Raji (cell line): ENCODE measurements around the gene FOSB.

Source experiments
- POLR2A ChIP-seq: IDR thresholded peaks from 2 replicates; pipeline ENCODE4 v1.6.1; 2011; ENCODE audit warnings: low read depth, low read length, control low read depth; ENCODE audit not compliant: insufficient read depth

Gene FOSB

DNA sequence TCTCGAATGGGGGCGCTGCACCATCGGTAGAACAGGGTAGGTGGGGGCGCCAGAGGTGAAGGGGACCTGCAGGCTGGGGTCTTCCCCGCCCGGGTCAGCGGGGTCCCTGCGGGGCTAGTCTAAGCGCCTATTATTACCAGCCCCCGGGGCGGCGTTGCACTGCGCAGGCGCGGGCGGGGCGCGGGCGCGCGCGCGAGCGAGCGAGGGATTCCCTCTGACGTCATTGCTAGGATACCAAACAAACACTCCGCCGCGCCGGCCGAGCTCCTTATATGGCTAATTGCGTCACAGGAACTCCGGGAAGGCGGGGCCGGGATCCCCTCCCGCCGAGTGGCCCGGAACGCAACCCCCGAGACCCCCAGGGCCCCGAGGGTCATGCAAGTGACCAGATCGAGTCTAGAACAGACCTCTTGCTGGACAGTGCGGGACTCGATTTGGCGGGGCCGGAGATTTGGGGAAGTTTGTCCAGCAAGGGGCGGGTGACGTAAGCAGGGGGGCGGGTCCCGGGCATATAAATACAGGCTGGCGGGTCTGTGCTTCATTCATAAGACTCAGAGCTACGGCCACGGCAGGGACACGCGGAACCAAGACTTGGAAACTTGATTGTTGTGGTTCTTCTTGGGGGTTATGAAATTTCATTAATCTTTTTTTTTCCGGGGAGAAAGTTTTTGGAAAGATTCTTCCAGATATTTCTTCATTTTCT is at the start of gene FOSB:
Gene FOSB, plus strand, starts transcription at position 541 of the 703 bp plus-strand sequence. CDS start 591 bp downstream, outside the sequence.
- peak; percentile 80 for TF ChIP-seq POLR2A

DNA sequence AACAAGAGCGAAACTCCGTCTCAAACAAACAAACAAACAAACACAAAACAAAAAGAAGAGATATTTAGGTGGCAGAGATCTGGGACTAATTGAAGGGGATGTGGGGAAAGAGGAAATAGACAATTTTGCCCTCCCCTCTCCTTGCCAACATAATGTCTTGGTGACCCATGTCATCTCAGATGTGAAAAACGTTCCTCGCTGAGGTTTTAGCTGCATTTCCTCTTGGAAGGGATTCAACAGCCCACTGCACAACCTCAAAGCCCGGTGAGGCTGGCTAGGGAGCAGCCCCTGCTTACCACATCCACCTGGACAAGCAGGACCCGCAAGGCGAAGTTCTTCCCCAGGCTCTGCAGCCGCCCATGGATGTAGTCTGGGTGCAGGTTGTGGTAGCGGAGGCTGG is 49.0 kb upstream of the FOSB start:
- no peak for TF ChIP-seq POLR2A

DNA sequence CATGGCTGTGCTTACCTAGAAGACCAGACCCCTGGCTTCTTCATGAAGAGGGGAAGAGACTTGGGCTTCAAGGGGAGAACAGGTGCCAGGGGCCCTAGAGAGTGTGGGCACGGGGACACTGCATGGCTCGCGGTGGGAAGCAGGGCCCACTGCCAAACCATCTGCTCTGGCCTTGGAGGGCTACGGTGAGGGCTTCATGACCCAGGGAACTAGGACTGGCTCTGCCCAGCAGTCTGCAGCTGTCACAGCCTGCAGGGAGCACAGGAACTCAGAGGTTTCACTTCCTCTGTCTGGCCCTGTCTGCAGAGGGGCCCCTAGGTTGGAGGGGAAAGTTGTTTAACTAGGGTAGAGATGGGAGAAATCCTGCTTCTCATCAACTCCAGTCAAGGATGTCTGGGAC is 48.4 kb upstream of the FOSB start:
- TF ChIP-seq POLR2A = 0 out of 2 replicates have a peak, but pooled peaks have one; percentile 33

DNA sequence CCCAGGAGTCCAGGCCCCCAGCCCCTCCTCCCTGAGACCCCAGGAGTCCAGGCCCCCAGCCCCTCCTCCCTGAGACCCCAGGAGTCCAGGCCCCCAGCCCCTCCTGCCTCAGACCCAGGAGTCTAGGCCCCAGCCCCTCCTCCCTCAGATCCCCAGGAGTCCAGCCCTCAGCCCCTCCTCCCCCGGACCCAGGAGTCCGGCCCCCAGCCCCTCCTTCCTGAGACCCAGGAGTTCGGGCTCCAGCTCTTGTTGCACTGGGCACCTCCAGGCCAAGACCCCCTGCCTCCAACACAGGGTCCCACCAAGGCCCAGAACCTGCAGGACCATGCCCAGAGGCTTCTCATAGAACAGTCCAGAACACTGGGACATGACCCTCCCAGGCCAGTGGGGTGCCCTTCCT is 47.9 kb upstream of the FOSB start:
- no peak for TF ChIP-seq POLR2A

DNA sequence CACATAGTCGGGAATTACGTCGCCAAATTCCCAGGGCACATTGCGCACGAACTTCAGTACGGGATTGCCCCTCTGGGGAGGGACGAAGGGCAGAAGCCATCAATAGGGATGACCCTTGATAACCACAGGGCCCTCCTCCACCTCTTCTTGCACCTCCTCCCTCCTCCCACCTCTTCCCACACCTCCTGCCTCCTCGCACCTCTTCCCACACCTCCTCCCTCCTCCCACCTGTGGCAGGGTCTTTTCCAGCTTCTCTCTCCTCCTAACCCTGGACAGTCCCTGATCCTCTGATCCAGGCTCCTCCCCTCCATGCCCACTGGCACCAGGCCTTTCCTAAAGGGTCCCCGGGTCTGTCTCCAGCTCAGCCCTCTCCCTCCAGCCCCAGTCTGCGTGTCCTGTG is 47.4 kb upstream of the FOSB start:
- no peak for TF ChIP-seq POLR2A

DNA sequence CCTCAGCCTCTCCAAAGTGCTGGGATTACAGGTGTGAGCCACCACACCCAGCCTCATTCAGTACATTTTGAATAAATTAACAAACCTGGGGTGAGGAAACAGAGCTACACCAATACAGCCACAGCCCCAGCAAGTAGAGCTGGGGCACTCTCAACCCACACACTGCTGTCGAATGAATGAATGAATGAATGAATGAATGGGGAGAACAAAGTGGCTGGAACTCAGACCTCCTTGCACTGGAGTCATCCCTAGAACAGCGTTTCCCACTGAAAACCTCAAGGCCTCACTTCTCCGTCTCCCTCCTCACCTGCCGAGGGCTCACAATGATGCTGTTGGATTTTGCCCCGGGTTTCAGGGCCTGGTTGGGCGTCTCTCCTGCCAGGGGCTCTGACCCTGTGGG is 46.9 kb upstream of the FOSB start:
- TF ChIP-seq POLR2A = no peak

DNA sequence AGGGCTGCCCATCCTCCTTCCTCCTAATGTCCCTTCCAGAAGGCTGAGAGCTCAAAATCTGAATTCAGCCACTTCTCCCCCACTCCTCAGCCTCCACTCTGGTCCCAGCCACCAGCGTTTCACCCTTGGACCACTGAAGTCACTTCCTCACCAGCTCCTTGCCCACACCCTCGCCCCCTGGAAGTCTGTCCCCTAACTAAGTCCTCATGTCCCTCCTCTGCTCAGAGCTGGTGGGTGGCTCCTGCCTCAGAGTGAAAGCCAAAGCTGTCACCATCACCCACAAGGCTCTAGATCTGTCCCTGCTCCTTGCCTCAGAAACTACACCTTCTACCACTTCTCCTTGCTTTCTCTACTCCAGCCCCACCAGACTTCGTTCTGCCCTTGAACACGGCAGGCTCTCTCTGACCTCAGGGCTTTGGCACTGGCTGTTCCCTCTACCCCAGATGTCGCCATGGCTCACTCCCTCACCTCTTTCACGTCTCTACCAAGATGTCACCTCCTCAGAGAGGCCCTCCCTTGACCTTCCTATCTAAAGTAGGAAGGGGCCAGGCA is 45.8 kb upstream of the FOSB start:
- no peak for TF ChIP-seq POLR2A

DNA sequence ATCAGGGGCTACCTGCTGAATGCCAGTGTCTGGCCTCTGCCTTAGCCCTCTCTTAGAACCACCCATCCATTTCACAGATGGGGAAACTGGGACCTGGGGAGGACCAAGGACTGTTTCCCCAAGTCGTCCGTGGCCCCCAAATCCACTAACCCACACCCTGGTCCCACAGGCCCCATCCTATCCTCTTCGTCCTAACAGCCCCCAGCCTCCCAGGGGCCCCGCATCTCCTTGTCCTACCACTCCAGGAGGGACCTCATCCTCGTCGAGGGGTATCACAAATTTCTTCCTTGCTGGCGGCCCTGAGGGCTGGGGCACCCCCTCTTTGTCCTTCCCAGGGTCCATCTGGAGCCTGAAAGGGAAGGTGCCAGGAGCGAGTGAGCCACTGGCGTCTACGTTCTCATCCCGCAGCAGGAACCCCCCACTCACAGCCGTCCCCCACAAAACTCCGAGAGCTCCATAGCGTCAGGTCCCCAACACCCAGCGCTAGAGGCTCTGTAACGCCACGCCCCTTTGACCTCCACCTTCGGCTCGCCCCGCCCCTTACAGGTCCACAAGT is 44.7 kb upstream of the FOSB start:
- TF ChIP-seq POLR2A = no peak

DNA sequence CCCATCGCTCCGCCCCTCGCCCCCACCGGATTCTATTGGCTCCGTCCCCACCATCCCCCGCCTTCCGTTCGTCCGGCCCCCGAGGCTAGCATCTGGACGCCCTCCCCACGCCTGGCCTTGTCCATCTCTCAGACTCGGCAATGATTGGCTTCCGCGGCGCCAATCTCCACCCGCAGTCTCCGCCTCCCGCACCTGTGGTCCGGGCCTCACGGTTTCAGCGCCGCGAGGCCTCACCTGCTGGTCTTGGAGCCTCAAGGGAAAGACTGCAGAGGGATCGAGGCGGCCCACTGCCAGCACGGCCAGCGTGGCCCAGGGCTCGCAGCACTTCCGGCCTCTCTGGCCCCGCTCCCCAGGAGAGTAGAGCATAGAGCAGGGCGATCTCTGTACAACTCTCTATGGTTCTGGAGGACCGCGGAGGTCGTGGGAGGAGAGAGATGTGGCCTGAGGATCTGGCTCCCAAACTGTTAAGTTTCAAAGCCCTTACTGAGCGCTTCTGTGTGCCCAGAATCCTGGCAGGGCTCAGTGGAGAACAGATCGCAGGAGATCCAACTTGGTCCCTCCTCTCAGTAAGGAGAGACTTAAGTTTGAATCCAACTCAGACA is 44.1 kb upstream of the FOSB start, which contains the start of gene ERCC1:
Gene ERCC1, minus strand, starts transcription at position 329 of the 602 bp plus-strand sequence. CDS start 543 bp downstream, outside the sequence.
- TF ChIP-seq POLR2A = peak; percentile 81

DNA sequence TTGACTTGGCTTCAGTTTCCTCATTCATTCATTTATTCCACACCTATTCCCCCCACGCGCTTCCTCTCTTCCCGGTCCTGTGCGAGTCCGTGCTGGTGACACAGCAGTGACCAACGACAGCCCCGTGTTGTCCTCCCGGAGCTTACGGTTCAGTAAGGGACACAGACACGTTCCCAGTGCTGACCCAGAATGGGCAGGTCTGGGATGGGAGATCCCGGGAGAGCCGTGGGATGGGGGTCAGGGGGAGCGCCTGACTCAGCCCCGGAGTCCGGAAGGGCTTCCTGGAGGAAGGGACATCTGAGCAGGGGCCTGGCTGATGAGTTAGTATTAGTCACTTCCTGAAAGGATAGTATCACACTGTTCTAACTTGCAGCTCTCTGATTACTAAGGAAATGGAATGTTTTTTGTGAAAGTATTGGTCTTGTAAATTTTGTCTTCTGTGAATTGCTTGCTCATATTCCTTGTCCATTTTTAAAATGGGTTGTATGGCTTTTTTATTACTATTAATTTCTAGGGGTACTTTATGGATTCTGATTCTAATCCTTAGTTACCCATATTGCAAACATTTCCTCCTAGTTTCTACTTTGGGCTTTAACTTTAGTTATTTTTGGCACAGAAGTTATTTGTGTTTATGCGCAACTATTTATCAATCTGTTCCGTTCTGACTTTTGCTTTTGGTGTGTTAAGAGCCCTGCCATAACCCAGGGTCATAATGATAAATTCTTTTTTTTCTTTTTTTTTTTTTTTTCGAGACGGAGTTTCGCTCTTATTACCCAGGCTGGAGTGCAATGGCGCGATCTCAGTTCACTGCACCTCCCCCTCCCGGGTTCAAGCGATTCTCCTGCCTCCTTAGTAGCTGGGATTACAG is 43.4 kb upstream of the FOSB start:
- no peak for TF ChIP-seq POLR2A

DNA sequence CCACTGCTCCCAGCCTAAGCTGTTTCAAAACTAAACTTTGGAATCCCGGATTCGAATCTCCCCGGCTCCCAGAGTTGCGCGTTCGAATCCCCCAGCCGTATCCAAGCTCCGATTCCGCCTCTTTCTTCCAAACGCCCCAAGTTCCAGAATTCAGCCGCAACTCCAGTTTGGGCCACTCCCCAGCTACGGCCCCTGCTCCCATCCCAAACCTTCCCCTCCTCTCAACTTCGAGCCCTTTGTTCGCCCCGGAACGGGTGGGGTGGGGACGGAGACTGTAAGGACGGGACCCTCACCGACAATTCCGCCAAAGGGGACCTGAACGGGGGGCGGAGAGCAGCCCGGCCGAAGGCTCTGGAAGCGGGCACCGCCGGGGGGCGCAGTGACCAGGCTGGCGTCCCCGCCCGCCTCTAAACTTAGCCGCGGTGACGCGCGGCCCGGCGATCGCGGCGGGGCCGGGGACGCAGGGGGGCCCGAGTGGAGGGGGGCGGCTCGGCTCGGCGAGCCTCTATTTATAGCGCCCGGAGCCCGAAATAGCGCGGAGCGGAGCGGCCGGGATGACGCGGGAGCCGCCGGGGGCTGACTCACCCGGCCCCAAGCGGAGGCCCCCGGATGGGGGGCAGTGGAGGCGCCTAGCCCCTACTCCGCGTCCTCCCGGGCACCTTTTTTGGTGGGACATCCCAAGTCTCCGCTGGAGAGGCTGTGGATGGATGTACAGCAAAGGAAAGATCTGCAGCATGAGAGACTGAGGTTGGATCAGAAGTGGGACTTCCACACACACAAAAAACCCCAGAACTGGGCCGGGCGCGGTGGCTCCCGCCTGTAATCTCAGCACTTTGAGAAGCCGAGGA is 39.2 kb upstream of the FOSB start:
- TF ChIP-seq POLR2A = no peak

DNA sequence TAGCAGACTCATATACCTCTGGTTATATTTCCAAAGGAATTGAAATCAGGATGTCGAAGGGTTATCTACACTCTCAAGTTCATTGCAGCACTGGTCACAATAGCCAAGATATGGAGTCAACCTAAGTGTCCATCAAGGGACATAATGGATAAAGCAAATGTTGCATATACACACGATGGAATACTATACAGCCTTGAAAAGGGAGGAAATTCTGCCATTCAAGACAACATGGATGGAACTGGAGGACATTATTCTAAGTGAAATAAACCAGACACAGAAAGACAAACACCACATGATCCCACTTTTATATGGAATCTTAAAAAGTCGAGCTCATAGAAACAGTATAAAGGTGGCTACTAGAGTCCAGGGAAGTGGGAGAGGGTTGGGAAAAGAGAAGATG is 30.5 kb upstream of the FOSB start:
- TF ChIP-seq POLR2A = no peak

DNA sequence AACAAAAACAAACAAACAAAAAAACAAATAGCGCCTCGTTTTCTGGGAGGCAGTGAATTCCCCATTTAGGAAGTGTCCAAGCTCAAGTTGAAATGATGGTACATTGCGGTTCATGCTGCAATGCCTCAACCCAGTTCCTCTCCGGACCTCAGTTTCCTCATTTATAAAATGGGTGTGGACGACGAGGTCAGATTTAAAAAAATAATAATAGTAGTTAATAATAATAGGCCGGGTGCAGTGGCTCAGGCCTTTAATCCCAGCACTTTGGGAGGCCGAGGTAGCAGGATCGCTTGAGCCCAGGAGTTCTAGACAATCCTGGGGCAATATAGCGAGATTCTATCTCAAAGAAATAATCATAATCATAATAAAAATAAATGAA is 28.6 kb upstream of the FOSB start:
- no peak for TF ChIP-seq POLR2A

DNA sequence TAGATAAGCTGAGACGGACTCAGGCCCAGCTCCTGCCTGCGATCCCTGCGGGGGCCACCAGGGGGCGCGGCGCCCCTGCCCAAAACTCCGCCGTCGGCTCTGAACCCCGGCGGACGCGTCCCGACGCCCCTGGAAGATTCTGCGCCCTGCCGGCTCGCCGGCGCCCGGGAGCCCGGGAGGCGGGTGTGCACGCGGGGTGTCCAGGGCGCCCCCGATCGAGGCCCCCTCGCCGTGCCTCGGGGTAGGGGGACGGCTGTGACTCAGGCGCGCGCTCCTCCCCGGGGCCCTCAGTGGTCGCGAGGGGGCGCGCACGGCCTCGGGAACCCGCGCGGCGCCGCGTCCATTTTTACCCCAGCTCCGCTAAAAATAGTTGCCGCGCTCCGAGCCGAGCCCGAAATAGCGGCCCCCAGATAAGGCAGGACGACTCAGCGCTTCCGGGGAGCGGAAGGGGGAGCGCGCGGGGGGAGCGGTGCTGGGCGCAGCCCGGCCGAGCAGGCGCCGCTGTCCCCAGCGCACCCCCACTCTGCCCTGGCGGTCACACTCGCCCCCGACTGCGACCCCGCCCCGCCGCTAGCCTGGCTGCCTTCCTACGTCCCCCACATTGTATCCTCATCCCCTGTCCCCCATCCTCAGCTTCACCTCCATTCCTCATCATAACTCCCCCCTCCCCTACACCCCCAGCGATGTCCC is 28.1 kb upstream of the FOSB start:
- TF ChIP-seq POLR2A = peak; percentile 40; the same call in 1 of the 2 replicates
